KG1 (cell line): ENCODE measurements around the gene LRRC8B.
"Not testable (repeated sequence)": the region's sequence is repeated elsewhere in the genome, so short reads cannot be mapped to it uniquely, and the experiment has no call there.

Experiments
- DNase-seq: peaks from one replicate; lab custom pipeline; 2025; lab: John Stamatoyannopoulos, UW

The LRRC8B gene

DNA sequence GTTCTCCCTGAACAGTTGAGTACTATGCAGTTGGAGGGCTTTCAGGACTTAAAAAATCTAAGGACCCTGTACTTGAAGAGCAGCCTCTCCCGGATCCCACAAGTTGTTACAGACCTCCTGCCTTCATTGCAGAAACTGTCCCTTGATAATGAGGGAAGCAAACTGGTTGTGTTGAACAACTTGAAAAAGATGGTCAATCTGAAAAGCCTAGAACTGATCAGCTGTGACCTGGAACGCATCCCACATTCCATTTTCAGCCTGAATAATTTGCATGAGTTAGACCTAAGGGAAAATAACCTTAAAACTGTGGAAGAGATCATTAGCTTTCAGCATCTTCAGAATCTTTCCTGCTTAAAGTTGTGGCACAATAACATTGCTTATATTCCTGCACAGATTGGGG lies 59.6 kb downstream of the LRRC8B start:
- no peak for DNase-seq

DNA sequence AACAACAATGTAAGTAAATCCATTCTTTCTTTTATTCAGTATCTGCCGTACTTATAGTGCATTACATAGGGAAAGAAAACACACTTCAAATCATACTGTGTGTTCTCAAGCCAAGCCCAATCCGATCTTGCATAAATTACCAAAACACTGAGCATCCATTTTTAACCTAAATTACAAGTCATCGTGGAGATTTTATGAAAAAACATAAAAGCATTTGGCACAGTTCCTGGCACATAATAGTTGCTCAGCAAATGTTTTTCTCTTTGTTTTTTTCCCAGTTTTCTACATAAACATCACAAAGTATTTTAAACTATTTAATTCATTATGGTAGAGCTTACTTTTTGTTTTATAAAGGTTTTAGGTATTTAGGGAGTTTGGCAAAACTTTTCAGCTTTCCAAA lies 60.2 kb downstream of the LRRC8B start:
- no peak for DNase-seq

DNA sequence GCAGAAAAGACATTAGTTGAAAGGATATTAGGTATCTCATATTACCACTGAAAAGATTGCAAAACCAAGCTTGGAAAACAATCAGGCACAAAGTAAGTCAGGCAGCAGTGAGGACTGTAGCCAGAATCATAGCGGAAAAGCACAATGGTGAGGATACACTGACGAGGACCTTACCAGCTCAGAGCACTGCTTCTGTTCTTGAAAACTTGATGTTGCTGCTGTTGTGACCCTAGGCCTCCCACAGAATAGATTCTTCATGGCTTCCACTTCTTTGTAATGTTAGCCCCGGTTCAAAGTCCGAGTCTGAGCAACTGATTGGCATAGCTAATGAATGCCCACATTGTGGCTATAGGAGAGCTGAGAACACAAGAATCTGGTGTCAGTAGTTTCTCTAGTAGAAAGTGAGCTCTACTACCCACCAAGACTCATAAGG lies 63.1 kb downstream of the LRRC8B start:
- no peak for DNase-seq

DNA sequence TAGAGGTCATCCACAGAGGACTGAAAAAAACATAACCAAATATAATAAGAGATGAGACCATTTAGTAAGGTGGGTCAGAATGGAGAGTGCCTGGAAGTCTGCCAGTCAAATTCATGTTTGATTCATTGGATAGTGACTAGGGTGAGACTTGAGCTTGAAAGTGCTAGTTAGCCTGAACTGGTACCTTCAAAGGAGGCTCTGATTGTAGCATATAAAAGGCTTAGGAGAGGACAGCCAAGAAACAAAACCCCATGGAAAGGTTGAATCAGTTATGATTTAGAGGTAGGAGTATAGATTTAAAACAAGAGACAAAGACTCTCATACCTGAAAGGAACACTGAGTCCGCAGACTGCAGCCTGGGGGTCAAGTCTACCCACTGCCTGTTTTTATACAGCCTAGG lies 63.9 kb downstream of the LRRC8B start:
- no peak for DNase-seq

DNA sequence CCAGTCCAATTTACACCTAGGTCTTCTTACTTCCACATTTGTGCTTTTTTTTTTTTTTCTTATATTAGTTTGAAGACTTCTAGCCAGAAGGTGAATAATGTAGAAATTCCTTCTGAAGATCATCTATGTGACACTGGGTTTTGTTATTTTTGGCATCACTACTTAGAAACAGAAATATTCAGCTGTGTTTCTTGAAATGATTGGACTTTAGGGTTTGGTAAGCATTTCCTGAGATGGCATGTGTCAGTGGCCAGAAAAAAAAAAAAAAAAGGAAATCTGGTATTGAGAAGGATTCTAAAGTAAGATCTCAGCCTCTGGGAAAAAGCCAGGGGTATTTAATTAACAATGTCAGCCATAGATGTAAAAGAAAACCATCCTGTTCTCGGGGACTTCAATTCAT lies 64.9 kb downstream of the LRRC8B start:
- DNase-seq = no peak

DNA sequence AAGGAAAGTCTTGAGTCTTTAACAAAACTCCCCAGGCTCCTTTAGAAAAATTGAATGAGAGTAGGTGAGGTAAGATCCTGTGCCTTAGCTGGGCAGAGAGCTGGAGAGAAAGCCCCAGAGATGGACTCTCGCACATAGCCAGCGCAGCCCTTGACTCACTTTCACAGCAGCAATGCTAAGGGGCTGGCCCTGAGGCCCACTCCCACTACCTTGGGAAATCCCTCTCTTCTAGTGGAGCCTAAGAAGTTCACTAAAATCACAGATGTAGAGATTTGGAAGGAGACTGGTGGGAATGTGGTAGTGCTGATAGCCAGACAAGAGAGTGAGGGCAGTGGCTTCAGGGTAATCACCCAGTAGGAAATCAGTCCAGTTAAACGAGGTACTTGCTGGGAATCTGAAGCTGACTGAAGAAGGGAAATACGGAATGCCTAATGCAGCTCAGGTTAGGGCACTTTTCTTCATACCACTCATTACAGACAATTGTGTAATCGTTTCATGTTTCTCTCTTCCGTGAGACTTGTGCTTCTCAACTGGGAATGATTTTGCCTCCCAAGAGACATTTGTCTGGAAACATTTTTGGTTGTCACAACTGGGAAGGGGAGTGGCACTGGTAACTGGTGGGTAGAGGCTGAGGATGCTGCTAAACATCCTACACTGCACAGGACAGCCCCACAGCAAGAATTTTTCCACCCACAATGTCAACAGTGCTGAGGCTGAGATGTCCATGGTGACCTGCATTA lies 65.9 kb downstream of the LRRC8B start:
- no peak for DNase-seq

DNA sequence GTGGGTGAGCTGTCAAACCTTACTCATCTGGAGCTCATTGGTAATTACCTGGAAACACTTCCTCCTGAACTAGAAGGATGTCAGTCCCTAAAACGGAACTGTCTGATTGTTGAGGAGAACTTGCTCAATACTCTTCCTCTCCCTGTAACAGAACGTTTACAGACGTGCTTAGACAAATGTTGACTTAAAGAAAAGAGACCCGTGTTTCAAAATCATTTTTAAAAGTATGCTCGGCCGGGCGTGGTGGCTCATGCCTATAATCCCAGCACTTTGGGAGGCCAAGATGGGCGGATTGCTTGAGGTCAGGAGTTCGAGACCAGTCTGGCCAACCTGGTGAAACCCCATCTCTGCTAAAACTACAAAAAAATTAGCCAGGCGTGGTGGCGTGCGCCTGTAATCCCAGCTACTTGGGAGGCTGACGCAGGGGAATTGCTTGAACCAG lies 68.3 kb downstream of the LRRC8B start:
- not testable (repeated sequence) for DNase-seq

DNA sequence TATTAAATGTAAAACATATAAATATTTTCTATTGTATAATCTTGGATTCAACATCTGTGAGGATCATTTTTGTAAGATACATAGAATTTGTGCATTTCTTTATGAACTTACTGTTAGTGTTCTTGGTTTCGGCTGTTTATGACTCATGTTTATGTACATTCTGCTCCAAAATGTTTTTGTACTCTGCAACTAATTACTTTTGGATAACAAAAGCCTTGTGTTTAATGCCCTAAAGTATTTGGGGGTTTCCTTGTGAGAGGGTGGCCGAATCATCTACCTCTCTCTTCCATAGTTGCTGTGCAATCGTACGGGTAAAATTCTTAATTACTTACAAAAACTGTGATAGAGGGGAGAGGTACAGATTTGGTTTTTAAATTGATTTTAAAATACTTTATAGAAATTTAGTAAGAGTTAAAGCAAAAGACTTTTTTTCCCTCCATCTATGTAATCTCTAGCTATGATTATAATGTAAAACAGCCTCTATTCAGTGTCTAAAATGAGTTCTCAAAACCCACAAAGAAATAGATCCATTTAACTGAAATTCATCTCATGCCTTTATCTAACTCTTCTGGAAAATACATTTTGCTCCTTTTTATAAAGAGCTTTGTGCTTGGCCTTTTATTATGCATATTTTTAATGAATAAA lies 69.6 kb downstream of the LRRC8B start:
- no peak for DNase-seq

DNA sequence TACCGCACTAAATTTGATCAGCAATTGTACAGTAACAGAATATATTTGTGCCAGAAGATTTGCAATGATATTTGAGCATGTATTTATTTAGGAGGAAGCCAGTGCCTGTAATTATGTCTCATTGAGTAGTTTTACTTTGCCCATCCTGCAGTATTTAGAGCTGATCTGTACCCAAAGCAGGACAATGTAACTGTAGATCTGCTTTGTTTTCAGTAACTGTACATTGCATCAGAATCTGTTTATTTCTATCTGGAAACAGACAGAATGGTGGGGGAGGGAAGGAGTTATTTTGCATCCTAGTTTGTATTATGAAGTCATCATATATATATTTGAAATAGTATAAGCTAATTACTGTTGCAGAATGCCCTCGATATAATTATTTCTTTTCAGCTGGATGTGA lies 72.1 kb downstream of the LRRC8B start:
- no peak for DNase-seq

DNA sequence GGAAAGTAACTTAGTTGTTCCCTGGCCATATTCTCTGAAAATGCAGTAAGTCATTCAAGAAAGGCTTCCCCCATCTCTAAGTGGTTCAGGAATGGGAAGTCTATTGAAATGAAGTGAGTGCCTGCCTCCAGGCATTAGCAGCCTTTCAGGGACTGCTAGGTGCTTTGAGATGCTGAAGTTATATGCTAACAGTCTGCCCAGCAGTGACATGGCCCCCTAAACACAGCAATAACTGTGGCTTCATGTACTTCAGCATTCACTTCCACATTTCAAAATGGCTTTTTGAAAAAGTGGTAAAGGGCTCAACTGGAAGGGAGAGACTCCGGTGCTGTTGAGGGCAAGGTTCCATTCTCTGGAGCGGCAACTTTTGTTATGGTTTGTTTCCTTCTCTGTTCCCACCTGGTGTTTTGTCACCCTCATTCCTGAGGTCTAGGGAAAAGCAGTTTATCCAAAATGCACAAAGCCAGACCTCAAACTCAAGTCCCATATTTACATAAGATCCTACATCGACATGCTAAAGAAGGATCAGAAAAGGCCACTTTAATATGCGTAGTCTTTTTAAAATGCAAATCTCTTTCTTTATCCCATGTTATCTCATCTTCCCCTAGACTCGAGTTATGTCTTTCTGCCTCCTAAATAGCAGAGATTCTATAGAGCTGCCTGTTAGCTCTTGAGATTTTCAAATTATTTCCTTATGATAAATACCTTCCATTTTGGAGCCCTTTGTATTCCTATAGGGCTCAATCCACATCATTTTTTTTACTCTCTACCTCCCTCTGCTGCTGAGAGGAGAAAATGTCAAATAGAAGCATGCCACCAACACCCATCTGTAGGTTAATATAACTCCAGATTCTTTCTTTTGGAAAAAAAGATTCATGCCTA lies 74.1 kb downstream of the LRRC8B start:
- DNase-seq = peak; percentile 22

DNA sequence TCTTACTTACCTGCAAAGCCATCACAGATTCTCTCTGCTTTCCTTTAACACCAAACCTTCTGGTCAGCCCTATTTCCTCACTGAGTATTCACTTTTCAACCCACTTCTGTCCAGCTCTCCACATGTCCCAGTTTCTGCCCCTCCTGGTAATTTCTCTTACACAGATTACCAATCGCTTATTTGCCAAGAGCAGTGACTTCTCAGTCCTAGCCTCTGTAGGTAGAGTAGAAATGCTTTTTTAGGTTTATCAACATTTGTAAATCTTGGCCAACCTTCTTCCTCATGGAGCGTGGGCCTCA lies 74.7 kb downstream of the LRRC8B start:
- no peak for DNase-seq

DNA sequence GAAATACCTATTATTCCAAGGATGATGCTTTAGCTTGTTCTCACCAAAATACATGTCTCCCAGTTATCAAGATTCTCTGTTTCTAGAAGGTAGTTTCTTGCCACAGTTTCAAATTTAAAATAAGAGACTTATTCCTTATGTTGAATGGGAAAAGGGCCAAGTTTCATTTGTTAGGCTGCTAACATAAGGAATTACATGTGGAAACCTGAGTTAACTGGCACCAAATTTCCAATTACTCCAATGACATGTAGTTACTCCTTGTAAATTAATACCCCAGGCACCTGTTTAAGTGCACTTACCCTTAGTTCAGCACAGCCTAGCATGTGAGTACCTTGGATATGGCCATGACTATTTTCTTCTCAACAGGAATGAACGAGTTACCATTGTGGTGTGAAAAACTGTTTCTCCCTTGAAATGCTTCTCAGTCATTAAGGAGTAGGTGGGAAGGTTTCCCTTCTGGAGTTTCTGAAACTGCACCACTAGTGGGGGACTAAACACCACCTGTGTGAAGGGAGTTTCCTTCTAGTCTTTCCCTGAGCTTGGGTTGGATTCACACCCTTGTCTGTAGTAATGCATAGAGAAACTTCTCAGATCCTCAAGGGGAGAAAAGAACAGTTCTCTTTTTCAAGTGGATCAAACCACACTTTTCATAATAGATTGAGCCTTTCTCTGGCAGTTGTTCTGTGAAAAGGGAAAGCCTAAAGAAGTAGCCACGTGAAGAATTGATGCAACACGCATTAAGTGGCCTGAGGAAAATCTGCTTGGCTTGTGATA lies 76.0 kb downstream of the LRRC8B start:
- no peak for DNase-seq

DNA sequence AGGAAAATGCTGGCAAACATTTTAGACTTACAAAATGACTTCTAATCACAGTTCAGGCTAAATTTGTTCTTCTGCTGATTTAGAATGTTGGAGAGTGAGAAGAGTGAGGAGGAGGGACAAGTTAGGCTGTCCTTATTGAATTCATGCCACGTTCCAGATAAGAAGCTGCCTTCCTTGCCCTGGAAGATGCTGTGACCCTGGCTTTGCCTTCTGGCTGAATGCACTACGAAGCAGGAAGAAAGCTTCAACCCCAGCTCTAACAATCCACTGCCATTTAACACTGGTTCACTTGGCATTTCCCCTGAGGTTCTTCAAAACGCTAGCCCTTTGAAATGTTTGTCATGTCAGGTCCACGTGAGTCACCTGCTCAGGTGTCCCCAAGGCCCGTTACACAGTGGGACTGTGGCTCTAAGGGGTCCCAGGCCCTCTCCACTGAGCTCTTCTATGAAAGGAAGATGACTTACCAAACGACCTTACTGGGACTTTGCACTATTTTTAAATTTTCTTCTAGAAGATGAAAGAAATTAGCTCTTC lies 78.3 kb downstream of the LRRC8B start:
- DNase-seq = no peak

DNA sequence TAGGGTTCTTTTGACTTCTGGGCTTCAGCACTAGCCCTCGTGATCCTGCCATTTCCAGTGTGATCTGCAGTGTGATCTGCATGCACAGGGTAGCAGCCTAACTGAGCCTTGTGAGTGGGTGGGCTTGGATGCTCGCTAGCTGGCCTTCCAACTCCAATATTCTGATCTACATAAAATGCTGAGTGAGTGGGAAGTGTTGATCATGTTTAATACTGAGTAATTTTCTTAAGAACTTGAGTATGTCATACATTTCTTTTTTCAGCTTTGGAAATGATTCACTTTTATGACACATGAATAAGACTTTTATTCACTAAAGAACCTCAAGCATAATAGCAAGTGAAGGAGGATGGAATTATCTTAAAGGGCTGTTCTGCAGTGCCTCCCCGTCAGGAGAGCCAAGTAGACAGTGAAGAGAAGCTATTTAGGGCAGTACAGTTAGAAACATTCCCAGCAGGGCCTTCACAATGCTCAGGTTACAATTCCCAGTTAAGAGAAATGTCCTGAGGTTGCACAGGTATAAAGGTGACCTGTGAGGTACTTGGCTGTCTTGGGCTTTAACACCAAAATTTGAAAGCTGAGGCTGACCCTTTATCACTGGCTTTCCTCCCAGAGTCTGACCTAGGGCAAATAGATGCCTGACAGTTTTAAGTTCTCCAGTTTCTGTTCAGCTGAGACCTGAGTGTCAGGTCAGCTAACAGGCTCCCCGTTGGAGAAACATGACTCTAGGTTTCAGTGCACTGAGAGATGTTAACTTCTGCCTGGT lies 79.2 kb downstream of the LRRC8B start:
- DNase-seq = no peak

DNA sequence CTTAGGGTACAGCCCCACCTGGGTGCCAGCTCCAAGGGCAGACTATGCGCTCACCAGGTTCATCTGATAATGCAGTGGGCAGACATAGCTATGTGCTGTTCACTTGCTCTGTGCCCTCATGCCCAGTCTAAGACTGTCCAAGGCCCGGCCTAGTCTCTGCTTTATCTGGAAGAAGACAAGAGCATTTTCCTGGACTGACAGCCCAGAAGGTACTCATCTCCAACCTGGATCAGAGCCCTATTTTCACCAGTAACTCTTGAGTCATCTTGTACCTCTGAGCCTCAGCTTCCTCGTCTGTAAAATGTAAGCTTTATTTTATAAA lies 79.7 kb downstream of the LRRC8B start:
- no peak for DNase-seq

DNA sequence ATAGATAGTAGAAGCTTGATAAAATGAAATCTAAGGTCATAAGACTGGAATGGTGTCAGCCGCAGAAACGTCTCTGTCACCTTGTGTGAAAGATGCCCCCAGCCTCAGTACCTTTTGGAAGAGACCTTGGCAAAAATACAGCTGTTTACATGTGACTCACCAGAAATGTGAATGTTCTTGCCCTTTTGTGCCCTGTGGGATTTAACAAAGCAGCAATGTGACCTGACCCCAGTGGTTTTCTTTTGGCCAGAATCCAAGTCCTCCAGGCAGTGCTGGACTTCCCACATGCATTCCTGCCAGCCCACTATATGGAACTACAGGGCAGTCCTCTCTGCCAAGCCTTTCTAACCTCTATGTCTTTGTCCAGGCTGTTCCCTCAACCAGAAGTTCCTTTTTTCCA lies 81.1 kb downstream of the LRRC8B start:
- no peak for DNase-seq

DNA sequence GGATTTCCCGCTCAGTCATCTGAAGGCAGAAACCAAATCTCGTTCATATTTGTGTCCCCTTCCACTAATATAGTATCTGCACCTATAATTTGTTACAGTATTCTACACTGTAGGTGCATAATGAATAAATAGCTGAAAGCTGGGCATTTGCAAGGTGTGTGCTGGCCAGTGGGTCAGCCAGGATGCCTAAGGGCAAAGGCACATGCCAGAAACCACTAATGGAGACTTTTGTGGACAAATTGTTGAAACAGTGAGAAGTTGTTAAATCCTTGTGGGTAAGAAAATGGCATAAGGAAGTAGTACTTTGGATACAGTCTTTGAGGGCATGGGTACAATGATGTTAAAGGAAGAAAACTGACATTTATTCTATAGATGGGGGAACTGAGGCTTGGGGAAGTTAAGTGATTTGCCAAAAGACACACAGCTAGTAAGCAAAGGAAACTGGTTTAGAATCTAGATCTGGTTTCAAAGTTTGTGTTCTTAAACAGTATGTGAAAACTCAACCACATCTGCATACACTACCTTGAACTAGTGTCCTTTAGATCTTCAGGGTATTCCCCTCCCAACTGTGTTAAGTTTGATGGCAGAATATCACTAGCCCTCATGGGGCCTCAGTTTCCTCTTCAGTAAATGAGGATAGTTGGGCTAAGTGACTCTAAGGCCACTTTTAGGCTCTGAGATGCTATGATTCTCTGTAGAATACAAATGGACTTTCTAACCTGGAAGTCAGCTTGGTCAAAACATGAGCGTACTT lies 81.8 kb downstream of the LRRC8B start:
- DNase-seq = no peak

DNA sequence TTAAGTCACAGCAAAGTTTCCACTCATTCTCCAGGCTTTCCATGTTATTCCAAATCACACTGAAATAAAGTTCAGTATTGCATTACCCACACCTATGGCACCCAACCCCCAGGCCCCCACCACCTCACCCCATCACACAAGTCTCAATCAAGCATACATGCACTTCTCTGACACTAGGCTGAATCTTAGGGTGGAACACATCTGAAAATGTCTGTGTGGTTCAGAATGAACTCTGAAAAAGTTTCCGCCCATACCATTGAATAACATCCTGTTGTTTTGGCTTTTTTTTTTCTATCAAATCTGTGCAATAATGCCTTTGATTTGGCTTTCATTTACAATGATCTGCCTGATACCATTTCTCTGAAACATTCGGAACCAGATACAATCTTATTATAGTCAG lies 82.5 kb downstream of the LRRC8B start:
- DNase-seq = no peak

DNA sequence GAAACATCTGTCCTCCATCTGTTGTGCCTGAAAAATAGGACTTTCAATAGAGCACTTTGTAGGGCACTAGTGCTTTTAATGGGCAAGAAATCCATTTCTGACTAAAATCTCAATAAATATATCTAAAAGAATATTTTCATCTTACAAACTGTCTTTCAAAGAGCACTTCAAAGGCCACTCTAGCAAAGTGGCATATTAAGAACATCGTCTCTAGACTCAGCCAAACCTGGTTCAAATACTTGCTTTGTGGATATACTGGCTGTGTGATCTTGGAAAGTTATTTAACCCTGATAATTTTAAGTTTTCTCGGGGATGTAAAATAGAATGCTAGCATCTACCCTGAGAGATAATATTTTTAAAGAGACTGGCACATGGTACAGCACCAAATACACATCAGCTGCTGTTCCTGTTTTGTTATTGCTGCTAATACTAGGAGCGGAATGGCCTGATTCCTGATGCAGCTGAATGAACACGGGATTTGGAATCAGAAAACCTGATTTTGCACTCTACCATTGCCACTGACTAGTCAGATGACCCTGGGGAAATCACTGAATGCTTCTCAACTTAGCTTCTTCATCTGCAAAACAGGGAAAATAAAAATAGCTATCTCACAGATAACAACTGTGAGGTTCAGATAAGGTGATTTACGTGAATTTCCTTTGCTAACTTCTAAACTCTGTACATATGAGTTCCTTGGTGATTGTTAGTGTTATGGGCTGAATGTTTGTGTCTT lies 83.1 kb downstream of the LRRC8B start:
- DNase-seq = no peak
